ENCODE measurements around the gene ZBTB46.
"Not testable (repeated sequence)": the region's sequence is repeated elsewhere in the genome, so short reads cannot be mapped to it uniquely, and the experiment has no call there.

The ZBTB46 gene

DNA sequence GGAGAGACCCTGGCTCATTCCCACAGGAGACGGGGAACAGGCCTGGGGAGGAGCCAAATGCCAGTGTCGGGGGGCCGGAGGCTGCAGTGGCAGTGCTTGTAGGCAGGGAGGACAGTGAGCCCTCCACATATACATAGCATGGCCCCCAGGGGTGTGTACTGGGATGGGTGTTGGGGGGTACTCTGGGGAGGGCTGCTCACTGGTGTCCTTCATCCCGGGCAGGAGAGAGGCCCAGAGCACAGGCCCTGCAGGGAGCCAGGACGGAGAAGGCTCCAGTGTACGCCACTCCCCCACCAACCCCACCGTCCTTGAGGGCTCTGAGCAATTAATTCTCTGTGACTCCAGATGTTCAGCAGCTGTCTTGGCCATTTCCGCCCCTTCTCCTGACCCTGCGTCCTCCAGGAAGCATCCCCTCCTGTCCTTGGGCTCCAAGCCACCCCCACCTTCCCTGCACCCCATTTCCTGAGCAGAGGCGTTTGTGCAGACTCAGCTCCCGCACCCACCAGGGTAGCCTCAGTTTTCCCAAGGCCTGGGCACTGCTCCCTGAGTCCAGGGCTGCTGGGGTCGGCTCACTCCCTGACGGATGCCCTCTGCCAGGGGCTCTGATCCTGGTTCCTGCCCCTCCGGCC lies 26.8 kb upstream of the ZBTB46 start:
- DNase-seq = no peak

GRCh38 chr20:63856098-63856511 lies 25.0 kb upstream of the ZBTB46 start:
- no peak for DNase-seq

GRCh38 chr20:63855363-63856097 lies 24.5 kb upstream of the ZBTB46 start:
- no peak for DNase-seq

DNA sequence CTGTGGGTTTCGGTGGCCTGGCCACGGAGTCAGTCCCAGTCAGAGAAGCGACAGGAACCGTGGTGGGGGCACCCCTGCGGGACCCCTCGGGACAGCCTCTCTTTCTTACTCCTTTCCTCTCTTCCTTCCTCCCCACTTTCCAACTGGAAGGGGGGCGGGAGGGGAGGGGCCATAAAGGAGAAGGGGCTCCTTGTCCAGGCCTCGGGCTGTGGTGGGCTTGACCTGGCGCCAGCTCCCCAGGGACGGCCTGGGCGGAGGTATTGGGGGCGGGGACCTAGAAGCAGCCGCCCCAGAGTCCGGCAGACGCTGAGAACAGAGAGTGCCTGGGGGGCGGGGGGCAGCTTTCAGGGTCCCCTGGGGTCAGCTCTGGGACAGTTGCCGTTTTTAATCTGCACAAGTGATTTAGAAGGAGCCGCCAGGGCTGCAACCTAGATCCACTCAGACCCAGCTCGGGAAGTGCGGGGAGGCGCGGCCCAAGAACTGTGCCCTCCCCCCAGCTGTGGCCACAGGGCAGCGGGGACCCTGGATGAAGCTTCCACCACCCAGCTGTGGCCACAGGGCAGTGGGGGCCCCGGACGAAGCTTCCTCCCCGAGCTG lies 23.8 kb upstream of the ZBTB46 start:
- no peak for DNase-seq

DNA sequence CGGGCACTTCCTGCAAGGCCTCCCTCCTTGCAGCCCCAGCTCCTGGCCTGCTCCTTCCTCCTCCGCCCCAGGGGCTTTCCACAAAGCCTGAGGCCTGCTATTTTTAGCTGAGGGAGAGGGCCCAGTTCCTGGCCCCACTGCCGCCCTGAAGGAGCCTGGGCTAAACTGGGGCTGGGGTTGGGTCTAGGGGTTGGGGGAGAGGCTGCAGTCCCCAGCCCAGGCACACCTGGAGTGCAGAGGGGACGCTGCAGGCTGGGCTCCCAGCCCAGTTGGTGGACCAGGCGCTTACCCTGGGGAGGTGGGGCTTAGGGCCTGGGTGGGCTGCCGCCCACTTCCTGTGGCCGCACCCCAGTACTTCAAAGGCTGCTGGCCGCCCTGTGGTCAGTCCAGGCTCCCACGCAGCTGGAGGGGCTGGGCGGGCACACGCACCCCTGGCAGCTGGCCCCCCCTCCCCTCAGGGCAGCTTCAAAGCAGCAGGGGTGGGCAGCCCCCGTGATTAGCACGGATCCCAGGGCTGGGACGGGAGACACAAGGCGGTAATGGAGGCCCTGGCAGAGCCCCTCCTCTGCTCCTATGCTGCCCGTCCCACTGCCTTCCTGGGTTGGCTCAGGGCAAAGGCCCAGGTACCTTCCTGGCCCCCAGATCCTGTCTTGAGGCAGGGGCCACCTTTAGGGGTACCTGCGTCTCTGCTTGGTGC lies 23.2 kb upstream of the ZBTB46 start:
- no peak for DNase-seq

- DNase-seq = not testable (repeated sequence)
Measured at GRCh38 chr20:63853733-63854068, 22.6 kb upstream of the ZBTB46 start.

DNA sequence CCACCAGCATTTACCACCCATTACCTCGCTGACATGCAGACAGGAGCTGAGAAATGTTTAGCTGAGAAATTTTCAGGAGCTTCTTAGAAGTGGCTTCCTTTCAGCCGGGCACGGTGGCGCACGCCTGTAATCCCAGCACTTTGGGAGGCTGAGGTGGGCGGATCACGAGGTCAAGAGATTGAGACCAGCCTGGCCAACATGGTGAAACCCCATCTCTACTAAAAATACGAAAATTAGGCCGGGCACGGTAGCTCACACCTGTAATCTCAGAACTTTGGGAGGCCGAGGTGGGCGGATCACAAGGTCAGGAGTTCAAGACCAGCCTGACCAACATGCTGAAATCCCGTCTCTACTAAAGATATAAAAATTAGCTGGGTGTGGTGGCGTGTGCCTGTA lies 20.5 kb upstream of the ZBTB46 start:
- DNase-seq = not testable (repeated sequence)

DNA sequence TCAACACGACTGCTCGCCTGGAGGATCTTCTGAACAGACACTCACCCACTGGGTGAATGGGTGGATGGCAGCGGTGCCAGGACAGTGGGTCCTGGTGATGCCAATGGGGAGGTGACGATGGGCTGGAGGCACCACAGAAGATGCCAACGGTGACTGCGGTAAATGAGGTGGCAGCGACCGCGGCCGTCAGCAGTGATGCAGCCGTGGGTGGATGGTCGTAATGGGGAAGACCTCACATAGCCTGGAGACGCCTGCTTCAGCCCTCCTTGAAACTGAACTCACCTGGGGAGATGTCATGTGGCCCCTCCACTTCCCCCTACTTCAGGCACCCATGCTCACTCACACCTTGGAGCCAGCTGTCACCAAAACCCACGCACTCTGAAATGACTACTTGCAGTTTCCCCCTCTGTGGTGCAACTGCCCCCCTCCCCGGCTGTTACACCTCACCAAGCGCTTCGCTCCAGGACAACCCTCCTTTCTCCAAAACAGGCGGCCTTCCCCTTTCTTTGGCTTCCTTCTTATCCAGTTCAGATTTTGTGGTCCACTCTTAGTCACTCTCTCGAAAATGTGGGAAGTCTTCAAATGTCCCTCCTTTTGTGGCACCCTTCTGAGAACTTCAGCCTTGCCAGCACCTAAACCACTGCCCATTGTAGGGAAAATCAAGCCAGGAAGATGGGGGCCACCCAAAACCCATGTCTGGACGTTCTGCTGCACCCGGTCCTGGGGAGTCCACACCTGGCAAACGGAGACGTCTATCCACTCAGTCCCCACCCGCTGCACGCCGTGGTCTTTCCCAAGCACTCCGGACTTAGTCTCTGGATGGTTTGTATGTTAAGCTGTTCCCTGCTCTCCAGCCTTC lies 19.9 kb upstream of the ZBTB46 start:
- DNase-seq = no peak

DNA sequence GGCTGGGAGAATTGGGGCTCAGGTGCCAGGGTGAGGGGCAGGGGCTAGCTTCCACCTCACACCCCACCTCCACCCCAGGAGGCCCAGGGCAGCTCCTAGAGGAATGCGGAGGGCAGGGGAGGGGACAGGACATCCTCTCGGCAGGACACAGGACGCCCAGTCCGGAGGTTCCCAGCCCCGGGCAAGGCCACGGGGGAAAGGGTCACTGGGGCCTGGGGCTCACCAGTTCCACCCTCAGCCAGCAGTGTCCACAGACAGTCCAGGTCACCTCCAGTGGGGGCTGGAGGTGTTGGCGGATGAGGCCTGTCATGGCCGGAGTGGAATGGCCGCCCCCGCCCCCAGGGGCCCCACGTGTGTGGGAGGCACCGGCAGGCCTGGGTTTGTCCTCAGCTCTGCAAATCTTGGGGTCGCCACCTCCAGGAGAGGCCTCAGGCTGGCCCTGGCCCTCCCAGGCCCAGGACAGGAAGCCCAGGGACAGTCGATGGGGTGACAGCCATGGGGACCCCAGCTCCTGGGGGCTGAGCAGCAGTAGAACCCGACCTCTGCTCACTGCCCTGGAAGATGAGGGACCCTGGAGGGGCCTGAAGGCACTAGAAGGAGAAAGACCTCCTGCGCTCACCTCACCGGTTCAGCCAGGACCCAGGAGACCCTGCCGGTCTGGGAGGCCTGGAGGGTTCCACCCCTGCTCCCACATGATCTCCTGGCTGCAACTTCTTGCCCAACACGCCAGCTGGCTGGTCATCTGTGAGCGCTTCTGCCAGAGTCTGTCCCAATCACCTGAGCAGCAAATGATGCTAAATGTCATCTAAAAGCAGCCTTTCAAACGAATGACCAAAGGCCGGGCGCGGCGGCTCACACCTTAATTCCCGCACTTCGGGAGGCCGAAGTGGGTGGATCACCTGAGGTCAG lies 17.2 kb upstream of the ZBTB46 start:
- no peak for DNase-seq

DNA sequence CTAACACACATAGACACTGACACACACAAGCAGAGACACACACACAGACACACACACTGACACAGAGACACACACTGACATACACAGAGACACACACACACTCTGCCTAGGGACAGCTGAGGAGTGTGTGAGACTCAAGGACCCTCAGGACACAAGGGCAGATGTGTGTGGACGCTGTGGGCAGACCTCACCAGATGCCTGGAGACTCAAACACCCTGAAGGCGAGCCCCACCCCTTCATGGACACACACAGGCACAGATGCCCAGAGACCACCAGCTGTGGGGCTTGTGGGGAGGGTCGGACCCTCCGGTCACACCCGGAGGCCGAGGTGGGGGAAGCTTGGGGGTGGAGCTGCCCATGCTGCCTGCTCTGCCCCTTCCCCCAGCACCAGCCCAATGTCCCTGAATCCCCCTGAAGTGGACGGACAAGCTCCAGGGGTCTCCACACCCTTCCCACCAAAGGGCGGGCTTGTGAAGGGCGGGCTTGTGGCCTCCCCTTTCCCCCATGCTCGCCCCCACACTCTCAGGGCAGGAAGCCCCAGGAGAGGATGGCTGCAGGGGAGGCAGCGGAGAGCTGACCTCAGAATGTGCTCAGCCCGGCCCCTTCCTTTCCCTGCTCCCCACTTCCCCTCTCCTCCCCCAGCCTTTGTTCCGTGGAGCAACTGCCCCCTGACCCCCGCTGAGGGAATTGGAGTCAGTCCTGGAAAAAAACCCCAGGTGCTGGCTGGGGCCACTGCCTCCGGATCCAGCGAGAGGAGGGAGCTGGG lies 16.4 kb upstream of the ZBTB46 start:
- DNase-seq = no peak

DNA sequence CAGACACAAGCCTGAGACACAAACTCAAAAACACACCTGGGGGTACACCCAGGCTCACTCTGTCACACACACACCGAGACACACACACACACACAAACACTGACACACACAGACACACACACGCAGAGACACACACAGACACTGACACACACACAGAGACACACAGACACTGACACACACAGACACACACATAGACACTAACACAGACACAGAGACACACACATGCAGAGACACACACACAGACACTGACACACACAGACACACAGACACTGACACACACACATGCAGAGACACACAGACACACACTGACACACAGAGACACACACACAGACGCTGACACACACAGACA lies 15.8 kb upstream of the ZBTB46 start:
- DNase-seq = no peak

- no peak for DNase-seq
Measured at GRCh38 chr20:63846128-63846771, 15.2 kb upstream of the ZBTB46 start.

- DNase-seq = no peak
Measured at GRCh38 chr20:63844511-63844991, 13.5 kb upstream of the ZBTB46 start.

GRCh38 chr20:63843778-63844177 lies 12.7 kb upstream of the ZBTB46 start:
- DNase-seq = no peak

- DNase-seq = no peak
Measured at GRCh38 chr20:63843222-63843621, 12.2 kb upstream of the ZBTB46 start.

DNA sequence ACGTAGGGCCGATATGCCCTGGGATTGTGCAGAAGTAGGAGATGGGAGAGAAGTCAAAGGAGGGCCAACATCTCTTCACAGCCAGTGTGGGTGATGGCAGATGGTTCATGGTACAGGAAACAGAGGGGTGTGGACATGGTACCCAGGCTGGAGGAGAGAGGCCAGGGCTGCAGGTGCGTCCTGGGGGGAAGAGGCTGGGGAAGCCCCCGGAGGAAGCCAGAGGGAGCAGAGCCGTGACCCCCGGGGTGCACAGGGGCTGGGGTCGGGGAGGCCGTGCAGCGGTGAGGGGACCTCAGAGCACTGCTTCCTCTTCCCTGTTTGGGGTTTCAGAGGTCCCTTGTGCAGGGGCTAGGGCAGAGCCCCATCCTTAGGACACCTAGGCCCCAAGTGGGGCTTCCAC lies 11.2 kb upstream of the ZBTB46 start:
- DNase-seq = no peak

DNA sequence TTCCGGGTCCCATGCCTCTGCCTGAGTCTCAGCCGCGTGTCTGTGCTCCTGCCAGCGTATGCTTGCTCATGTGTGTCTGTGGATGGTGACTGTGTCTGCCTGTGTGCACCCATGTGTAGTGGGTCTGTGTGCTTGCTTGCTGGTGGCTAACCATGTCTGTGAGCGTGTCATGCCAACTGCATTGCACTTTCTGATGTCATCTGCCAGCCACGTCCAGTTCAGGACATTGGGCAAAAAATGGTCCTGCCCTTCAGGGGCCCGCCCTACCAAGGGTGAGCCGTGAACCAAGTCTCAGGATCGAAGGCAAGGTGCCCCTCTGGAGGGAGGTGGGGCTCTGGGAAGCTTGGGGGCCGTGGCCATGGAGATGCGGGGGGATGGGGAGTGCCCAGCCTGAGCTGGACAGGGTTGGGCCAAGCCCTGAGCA lies 9.4 kb upstream of the ZBTB46 start:
- no peak for DNase-seq

- no peak for DNase-seq
Measured at GRCh38 chr20:63839620-63840019, 8.6 kb upstream of the ZBTB46 start.

GRCh38 chr20:63837479-63837878 lies 6.4 kb upstream of the ZBTB46 start:
- DNase-seq = no peak

Measured in activated CD4-positive, CD25-positive, alpha-beta regulatory T cell (primary cell).